ENCODE measurements around the gene LRMDA.

GRCh38 chr10:75572478-75572877 lies 141.1 kb downstream of the LRMDA start:
- TF ChIP-seq CTCF (IDR thresholded peaks at IDR 0.05; ENCODE audit: insufficient read depth, low read length, poor library complexity, severe bottlenecking) (no peak), EZH2phosphoT487 (conservative IDR thresholded peaks at IDR 0.05; ENCODE audit: low read length) (no peak)

Measured in SU-DHL-6 (cell line).